GM21723 (cell line): ENCODE results near the gene LPIN1.

Source experiments
- ATAC-seq: cut with Tn5 transposase; IDR thresholded peaks from one replicate; pipeline ENCODE4 v1.9.1; 2021; ENCODE audit warnings: mild to moderate bottlenecking, moderate library complexity; ENCODE audit not compliant: unreplicated experiment

Gene LPIN1

GRCh38 chr2:11743366-11743765 is 3.1 kb upstream of the LPIN1 start:
- no peak for ATAC-seq

GRCh38 chr2:11743846-11744553 is 2.4 kb upstream of the LPIN1 start:
- peak; percentile 56 for ATAC-seq

- ATAC-seq, result no peak
Observed at GRCh38 chr2:11744631-11745394, 1.6 kb upstream of the LPIN1 start.

GRCh38 chr2:11745613-11746375 is 638 bp upstream of the LPIN1 start:
- no peak for ATAC-seq

- no peak for ATAC-seq
Observed at GRCh38 chr2:11746807-11747459, 501 bp downstream of the LPIN1 start.

GRCh38 chr2:11748018-11748860 is 1.8 kb downstream of the LPIN1 start:
- no peak for ATAC-seq

GRCh38 chr2:11748861-11749645 is 2.6 kb downstream of the LPIN1 start:
- ATAC-seq, result no peak

- ATAC-seq, result peak; percentile 13
Observed at GRCh38 chr2:11749646-11750349, 3.4 kb downstream of the LPIN1 start.

GRCh38 chr2:11750422-11750821 is 4.0 kb downstream of the LPIN1 start:
- ATAC-seq, result peak; percentile 37

GRCh38 chr2:11750917-11751316 is 4.5 kb downstream of the LPIN1 start:
- ATAC-seq, result no peak

GRCh38 chr2:11752906-11753305 is 6.5 kb downstream of the LPIN1 start:
- ATAC-seq, result no peak

GRCh38 chr2:11753452-11753885 is 7.0 kb downstream of the LPIN1 start:
- peak; percentile 73 for ATAC-seq

- ATAC-seq, result peak; percentile 32
Observed at GRCh38 chr2:11753886-11754699, 7.7 kb downstream of the LPIN1 start.

- no peak for ATAC-seq
Observed at GRCh38 chr2:11754700-11755015, 8.2 kb downstream of the LPIN1 start.

GRCh38 chr2:11757101-11757500 is 10.7 kb downstream of the LPIN1 start:
- no peak for ATAC-seq

- ATAC-seq, result no peak
Observed at GRCh38 chr2:11758187-11758586, 11.8 kb downstream of the LPIN1 start.

- ATAC-seq, result no peak
Observed at GRCh38 chr2:11758647-11759046, 12.2 kb downstream of the LPIN1 start.
